Right kidney (tissue), 1 donor: Measurements from ENCODE around the gene PRPH.
"Not testable (repeated sequence)": the region's sequence is repeated elsewhere in the genome, so short reads cannot be mapped to it uniquely, and the experiment has no call there.

Experiments used
- DNase-seq: peaks from one replicate; pipeline ENCODE4 v3.0.0-alpha.2; 2016

Gene PRPH

DNA sequence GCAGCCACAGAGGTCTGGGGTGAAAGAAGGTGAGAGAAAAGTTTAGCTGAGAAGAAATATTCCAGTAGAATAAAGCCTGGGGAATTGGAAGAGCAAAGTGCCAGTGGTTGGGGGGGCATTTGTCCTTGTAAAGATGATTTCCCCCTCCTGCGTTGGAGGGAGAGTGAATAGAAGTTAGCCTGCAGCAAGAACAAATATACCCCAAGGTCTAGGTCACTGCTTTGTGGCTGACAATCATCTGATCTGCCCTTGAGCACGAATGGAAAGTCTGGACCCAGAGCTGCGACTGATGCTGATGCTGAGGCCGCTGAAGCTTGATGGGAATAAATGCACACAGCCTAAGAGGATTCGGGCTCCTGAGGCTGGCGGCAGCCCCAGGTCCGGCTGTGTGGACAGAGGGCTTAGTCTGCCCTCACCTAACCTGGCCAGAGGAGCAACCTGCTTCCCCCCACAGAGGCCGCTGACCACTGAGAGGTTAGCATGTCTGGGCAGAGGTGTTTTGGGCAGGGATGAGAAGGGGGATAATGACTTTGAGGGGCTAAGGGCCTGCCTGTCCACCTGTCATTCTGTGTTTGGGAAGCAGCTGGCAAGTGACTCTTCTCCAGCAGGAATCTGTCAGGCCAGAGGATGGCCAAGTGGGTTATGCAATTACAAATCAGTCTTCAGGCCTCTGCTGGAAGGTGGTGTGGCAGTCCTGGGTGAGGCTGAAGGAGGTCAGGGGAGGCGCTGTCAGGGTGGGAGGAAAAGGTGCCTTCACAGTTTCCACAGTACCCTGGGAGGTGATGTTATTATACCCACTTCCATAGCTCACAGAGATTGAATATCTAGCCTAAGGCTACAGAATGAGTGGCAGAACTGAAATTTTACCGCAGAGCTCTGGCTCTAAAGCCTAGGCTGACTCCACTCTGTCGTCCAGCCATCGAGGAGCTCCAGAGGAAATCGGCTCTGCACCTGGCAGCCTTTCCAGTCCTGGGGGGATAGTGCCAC, 18.4 kb upstream of the PRPH start:
- DNase-seq = no peak

GRCh38 chr12:49277466-49277865, 17.5 kb upstream of the PRPH start:
- DNase-seq = no peak

DNA sequence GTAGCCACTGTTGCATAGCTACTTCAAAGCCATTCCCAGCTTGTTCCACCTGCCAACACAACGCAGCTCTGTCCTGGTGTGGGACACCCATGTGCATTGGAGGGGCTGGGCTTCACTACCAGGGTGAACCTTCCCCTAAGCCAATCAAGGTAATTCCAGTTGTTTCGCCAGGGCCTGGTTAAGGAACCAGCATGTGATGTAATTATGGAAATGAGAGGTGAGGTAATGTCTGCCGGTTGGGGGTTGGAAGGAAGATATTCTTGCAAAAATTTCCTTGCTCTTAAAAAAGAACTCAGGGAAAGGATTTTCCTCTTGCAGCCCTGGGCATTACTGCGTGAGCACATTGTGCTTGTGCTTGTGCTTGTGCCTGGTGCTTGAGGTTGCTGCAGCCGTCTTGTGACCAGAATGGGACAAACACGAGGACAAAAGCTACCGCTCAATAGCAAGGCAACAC, 15.2 kb upstream of the PRPH start:
- DNase-seq = peak; percentile 36

DNA sequence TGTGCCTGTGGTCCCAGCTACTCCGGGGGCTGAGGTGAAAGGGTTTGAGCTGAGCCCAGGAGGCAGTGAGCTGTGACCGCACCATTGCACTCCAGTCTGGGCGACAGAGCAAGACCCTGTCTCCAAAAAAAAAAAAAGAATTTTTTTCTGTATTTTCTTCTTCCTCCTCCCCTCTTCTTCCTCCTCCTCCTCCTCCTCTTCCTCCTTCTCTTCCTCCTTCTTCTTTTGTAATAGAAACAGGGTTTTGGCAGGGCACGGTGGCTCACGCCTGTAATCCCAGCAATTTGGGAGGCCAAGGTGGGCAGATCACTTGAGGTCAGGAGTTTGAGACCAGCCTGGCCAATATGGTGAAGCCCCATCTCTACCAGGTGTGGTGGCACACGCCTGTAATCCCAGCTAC, 14.4 kb upstream of the PRPH start:
- not testable (repeated sequence) for DNase-seq

- no peak for DNase-seq
Observed at GRCh38 chr12:49282302-49282701, 12.6 kb upstream of the PRPH start.

DNA sequence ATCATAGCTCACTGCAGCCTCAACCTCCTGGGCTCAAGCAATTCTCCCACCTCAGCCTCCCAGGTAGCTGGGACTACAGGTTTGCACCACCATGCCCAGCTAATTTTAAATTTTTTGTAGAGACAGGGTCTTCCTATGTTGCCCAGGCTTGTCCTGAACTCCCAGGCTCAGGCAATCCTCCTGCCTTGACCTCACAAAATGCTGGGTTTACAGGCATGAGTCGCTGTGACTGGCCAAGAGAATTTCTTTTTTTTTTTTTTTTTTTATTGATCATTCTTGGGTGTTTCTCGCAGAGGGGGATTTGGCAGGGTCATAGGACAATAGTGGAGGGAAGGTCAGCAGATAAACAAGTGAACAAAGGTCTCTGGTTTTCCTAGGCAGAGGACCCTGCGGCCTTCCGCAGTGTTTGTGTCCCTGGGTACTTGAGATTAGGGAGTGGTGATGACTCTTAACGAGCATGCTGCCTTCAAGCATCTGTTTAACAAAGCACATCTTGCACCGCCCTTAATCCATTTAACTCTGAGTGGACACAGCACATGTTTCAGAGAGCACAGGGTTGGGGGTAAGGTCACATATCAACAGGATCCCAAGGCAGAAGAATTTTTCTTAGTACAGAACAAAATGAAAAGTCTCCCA, 12.1 kb upstream of the PRPH start:
- DNase-seq = not testable (repeated sequence)

GRCh38 chr12:49283541-49284429, 11.2 kb upstream of the PRPH start:
- no peak for DNase-seq

- DNase-seq = no peak
Observed at GRCh38 chr12:49284672-49285071, 10.3 kb upstream of the PRPH start.

DNA sequence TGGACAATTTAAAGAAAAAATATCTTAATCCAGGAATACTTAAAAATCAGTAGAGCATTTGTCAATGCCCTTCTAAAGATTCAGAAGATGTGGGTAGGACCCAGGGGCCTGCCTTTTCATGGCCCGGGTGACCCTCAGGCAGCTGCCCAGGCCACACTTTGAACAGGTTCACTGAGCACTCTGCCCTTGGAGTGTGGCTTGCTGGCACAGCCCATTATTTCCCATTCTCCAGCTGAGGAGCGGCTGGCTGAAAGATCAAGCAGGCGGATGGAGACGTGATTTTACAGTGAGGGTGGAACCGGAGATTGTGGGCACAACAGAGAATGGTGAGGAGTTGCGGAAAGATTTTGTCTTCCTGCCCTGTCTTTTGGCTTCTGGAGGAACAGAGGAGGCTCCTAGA, 7.1 kb upstream of the PRPH start:
- DNase-seq = no peak

GRCh38 chr12:49288412-49288853, 6.5 kb upstream of the PRPH start:
- no peak for DNase-seq

- no peak for DNase-seq
Observed at GRCh38 chr12:49288922-49289555, 5.9 kb upstream of the PRPH start.

GRCh38 chr12:49292729-49293055, 2.3 kb upstream of the PRPH start:
- no peak for DNase-seq

- peak; percentile 44 for DNase-seq
Observed at GRCh38 chr12:49293056-49293956, 1.6 kb upstream of the PRPH start.

DNA sequence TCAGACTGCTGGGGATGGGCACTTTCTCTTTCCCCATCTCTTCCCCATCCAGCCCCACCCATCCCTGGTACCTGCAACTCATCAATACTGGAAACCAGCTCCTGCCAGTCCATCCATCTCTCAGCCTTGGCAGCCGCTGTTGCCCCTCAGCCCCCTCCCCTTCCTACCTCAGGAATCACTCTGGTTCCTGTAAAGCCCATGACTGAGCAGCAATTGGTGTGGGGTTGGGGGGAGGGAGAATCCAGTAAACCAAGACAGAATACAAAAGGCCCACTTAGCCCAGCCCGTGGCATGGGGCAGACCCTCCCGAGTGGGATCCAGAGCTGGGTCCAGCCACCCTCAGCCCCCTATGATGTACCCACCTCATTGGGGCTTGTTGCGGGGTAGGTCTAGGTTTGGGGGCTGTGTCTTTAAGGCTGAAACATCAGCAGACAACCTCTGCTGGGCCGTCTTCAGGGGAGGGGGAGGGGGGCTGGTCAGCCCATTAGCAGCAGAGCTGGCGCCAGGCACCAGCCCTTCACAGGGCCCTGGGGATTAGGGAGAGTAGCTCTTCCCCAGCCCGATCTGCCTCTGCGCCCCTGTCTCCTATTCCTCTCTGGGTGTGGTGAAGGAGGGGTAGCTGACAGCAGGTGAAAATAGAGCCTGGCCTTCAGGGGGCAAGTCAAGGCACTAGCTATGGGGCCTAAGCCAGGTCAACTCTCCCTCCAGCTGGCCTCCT, 702 bp upstream of the PRPH start:
- DNase-seq = no peak

GRCh38 chr12:49294804-49295081, 204 bp upstream of the PRPH start:
- DNase-seq = no peak

GRCh38 chr12:49296034-49296835, 1.3 kb downstream of the PRPH start:
- DNase-seq = no peak

DNA sequence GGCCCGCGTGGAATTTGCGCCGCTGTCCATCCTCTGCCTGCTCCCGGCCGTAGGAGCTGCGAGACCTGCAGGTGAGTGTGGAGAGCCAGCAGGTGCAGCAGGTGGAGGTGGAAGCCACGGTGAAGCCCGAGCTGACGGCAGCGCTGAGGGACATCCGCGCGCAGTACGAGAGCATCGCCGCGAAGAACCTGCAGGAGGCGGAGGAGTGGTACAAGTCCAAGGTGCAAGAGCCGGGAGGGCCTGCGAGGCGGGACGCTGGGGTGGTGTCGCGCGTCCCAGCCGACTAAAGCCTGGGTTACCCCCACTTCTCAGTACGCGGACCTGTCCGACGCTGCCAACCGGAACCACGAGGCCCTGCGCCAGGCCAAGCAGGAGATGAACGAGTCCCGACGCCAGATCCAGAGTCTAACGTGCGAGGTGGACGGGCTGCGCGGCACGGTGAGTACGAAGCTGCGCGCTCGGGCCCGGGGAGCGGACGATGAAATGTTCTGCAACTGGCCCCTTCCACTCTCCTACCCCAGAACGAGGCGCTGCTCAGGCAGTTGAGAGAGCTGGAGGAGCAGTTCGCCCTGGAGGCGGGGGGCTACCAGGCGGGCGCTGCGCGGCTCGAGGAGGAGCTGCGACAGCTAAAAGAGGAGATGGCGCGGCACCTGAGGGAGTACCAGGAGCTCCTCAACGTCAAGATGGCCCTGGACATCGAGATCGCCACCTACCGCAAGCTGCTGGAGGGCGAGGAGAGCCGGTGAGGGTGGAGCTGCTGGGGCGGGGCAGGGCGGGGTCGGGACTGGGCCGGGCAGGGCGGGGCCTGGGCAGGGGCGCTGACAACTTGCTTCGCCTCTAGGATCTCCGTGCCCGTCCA, 2.1 kb downstream of the PRPH start:
- peak; percentile 67 for DNase-seq

- no peak for DNase-seq
Observed at GRCh38 chr12:49297695-49298060, 2.7 kb downstream of the PRPH start.

DNA sequence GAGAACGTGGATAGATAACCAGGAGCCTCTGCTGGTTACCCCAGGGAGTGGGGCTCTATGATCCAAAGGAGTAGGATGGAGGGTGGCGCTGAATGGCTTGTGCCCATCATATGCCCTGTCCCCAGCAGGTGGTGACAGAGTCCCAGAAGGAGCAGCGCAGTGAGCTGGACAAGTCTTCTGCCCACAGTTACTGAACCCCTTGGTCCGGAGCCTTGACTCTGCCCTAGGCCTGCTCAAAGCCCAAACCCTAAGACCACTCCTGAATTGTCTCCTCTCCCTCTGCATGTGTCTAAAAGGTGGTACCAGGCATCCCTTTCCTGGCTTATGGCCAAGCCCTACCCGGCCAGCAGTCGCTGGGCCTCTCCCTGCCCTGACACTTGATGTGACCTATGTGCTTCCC, 3.2 kb downstream of the PRPH start:
- no peak for DNase-seq
